ENCODE data around the gene LIMS2.

DNA sequence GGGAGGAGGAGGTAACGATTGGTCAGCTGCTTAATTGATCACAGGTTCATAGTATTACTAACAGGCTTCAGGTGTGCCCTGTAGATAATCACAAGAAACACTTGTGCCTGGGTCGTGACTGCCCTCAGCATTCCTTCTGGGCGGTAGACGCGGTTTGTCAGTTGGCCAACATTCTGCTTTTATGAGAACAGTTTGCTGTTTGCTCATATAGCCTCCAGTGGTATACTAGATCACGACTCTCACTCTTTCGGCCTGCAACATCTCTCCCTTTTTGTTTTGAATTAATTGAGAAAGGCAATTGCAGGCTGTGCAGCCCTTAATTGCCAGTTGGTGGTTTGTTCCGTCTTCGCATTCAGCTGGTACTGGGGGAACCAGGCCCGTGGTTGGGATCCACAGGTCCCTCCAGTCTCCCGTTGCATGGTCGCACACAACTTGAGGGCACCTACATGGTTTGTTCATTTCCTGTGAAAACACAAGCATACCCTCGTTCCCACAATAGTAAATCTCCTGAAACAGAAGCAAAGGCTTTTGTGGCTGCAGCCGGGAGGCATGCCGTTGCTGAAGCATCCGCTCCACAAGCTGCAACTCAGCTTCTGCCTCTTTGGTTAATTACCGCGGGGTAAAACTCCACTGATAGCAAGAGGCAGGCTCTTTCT, 59.7 kb downstream of the LIMS2 start:
- TF ChIP-seq, protein P1, sequence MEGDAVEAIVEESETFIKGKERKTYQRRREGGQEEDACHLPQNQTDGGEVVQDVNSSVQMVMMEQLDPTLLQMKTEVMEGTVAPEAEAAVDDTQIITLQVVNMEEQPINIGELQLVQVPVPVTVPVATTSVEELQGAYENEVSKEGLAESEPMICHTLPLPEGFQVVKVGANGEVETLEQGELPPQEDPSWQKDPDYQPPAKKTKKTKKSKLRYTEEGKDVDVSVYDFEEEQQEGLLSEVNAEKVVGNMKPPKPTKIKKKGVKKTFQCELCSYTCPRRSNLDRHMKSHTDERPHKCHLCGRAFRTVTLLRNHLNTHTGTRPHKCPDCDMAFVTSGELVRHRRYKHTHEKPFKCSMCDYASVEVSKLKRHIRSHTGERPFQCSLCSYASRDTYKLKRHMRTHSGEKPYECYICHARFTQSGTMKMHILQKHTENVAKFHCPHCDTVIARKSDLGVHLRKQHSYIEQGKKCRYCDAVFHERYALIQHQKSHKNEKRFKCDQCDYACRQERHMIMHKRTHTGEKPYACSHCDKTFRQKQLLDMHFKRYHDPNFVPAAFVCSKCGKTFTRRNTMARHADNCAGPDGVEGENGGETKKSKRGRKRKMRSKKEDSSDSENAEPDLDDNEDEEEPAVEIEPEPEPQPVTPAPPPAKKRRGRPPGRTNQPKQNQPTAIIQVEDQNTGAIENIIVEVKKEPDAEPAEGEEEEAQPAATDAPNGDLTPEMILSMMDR (IDR thresholded peaks at IDR 0.05 in 8 of 11, conservative IDR thresholded peaks at IDR 0.05 in 3 of 11): no peak
- TF ChIP-seq POLR2A (IDR thresholded peaks at IDR 0.05) (no peak), POLR2AphosphoS5 (IDR thresholded peaks at IDR 0.05) (no peak)

Measured in spleen (tissue), 7 donors.